SW480 (cell line): Measurements from ENCODE around the gene MB21D2.
"Not testable (repeated sequence)": the region's sequence is repeated elsewhere in the genome, so short reads cannot be mapped to it uniquely, and the experiment has no call there.

Experiments
- DNase-seq: peaks from one replicate; pipeline ENCODE4 v3.0.0-alpha.2; 2016; ENCODE audit warnings: low spot score

Gene MB21D2

GRCh38 chr3:192858849-192859585 is 58.6 kb downstream of the MB21D2 start:
- no peak for DNase-seq

DNA sequence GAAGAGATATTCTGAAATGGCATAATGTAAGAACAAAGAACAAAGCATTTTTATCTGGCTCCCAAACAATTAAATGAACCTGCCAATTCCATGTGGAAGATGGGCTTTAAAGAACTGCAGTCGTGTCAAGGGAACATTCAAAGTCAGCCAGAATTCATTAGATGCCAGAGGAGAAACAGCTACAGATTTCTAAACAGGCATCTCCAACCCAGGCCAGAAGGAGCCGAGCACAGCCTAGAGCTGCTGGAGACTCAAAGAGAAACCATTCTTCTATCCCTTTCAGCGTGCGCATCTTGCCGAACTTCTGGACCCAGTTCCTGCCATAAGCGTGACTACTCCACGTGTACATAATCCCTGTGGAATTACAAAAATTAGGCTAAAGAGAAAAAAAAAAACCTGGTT is 60.4 kb downstream of the MB21D2 start:
- no peak for DNase-seq

- DNase-seq, result no peak
These were observed 62.2 kb downstream of the MB21D2 start for GRCh38 chr3:192855434-192855833.

- peak; percentile 40 for DNase-seq
These were observed 65.8 kb downstream of the MB21D2 start for GRCh38 chr3:192851821-192852372.

GRCh38 chr3:192850451-192850981 is 67.1 kb downstream of the MB21D2 start:
- peak; percentile 74 for DNase-seq

DNA sequence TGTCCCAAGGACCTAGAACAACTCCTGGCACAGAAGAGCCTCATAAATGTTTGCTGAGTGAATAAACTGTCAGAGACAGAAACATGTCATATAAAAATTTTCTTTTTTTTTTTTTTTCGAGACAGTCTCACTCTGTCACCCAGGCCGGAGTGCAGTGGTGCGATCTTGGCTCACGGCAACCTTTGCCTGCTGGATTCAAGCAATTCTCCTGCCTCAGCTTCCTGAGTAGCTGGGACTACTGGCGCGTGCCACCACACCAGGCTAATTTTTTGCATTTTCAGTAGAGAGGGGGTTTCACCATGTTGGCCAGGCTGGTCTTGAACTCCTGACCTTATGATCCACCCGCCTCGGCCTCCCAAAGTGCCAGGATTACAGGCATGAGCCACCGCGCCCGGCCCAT is 67.8 kb downstream of the MB21D2 start:
- not testable (repeated sequence) for DNase-seq

GRCh38 chr3:192848371-192849233 is 69.1 kb downstream of the MB21D2 start:
- no peak for DNase-seq

GRCh38 chr3:192847941-192848340 is 69.7 kb downstream of the MB21D2 start:
- DNase-seq, result no peak

- DNase-seq, result no peak
These were observed 72.2 kb downstream of the MB21D2 start for GRCh38 chr3:192845526-192845855.

DNA sequence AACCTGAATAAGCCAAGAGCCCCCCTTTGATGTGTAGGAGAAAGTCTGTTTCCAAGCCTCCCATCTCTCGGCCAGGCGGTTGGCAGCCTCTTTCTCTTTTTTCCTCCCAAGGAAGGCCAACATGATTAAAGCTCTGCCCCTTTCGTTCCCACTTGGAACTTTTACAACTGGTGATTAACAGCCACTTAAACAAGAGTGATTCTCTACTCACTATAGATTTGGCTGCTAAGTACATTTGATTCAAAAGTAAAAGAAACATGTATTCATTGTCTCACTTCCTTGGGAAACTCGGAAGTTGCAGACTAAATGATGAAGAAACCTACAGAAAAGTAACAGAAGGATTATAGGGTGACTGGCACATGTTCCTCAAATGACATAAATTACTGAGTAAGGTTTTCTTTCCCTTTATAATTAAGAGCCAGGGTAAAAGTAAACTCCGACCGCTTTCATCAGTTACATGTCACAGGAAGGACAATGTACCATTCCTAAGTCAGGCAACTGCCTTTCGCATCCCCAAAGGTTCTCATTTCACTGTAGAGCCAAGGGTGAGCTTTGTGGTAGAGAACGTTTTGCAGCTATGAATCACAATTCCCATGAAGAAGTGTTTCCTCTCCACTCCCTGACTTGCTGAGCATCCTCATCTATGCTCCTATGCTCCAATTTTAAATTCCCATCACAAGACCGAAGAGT is 72.7 kb downstream of the MB21D2 start:
- DNase-seq, result no peak

GRCh38 chr3:192844486-192844765 is 73.2 kb downstream of the MB21D2 start:
- DNase-seq, result no peak

DNA sequence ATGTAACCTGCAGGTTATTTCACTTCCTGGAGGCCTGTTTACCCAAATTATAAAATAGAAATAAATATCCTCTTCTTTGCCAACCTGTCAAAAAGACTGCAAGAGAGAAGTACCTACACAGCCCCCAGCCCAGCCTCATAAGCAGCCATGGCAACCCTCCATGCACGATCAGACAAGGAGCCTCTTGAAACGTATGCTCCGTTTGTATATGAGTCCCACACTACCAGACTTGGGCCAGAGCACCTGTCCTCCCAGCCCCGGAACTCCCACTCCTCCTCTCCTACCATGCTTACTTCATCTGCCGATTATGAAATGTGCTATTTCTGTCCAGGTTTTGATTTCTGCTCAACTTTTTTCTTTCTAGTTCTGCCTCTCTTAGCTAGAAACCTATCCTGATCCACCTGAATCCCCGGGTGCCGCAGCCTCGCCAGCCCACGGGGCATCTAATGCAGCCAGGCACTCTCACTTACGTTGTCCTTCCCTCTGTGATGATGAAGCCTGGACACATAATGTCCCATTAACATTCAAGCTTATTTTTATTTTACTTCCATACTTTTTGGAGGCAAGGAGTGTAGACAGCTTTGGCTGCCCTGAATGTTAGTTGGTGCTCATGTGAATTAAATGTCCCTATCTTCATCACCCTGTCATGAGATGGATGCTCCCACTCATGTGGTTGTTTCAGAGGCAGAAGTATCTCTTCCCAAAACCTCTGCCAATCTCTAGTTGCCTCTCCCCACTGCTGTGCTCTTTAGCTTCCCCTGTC is 73.8 kb downstream of the MB21D2 start:
- DNase-seq, result no peak

GRCh38 chr3:192843119-192843518 is 74.5 kb downstream of the MB21D2 start:
- no peak for DNase-seq

GRCh38 chr3:192842711-192843110 is 74.9 kb downstream of the MB21D2 start:
- no peak for DNase-seq

- DNase-seq, result no peak
These were observed 75.5 kb downstream of the MB21D2 start for GRCh38 chr3:192842138-192842537.

DNA sequence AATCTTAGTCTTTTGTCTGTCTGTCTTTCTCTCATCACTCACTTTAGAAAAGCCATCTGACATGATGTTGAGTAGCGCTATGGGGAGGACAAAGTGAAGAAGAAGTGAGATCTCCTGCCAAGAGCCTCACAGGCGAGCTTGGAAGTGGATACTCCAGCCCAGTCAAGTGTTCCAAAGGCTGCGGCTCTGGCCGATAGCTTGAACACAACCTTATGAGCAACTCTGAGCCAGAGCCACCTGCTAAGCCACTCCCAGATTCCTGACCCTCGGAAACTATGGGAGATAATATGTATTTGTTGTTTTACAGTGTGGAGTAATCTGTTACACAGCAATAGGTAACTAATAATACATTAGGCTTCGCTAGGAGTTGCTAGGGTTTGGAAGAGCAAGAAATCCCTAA is 76.2 kb downstream of the MB21D2 start:
- no peak for DNase-seq

- DNase-seq, result no peak
These were observed 77.4 kb downstream of the MB21D2 start for GRCh38 chr3:192840143-192840836.

DNA sequence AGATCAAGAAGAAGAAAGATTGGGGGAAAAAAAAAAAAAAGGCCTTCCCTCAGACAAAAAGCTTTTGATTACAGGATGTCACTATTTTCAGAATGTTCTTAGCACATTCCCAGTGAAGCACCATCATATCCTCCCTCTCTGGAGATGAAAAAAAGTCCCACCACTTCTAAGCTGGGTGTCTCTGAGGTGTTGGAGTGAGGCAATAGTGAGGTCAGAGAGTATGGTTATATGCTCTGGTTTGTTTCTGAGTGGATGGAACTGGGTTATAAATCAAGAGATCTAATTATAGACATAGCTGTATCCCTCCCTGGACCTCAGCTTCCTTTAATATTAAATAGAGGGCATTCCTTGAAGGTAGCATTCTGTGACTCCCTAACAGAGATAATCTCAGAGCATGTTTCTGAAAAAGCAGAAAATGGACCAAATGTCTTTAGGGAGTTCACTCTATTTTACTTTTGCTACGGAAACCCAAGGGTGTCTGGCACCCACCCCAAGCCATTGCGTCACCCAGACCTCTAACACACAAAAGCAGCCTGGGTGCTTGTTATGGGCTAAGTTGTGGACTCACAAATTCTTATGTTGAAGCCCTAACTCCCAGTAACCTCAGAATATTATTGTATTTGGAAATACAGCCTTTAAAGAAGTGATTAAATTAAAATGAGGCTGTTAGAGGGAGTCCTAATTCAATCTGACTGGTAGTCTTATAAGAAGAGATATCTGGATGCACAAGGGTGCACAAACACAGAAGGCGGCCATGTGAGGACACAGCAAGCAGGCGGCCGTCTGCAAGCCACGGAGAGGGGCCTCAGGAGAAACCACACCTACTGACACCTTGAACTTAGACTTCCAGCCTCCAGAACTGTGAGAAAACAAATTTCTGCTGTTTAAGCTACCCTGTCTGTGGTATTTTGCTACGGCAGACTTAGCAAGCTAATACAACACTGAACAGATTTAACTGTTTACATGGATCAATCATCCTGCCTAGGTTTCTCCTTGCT is 81.5 kb downstream of the MB21D2 start:
- no peak for DNase-seq

GRCh38 chr3:192834428-192834827 is 83.2 kb downstream of the MB21D2 start:
- no peak for DNase-seq
